CD8-positive, alpha-beta memory T cell (primary cell): ENCODE results near the gene SLC38A7. TPM values are rescaled to one million over a fixed set of nuclear protein-coding genes. Genes with fewer than 3 reads are reported as not detected.

Experiments
- CTCF ChIA-PET: fragments of 350-600 bp; sonication (Branson Sonifier 250); formaldehyde crosslinking; loops from one replicate; lab custom pipeline; 2021; ENCODE audit warnings: antibody characterized with exemption; lab: Charles Lee
- POLR2A ChIA-PET: fragments of 350-600 bp; sonication (Branson Sonifier 250); formaldehyde crosslinking; loops from one replicate; lab custom pipeline; 2021; ENCODE audit warnings: antibody characterized with exemption; lab: Charles Lee
- DNase-seq, 5 donors: peaks; one replicate each; pipeline versions ENCODE4 v3.0.0 to v3.0.0-alpha.2; 2020 to 2022; ENCODE audit warnings: mixed read lengths in 1 of 5
- H3K27ac ChIP-seq: one replicate; pipeline ENCODE4 v1.7.0; 2013; ENCODE audit warnings: low read depth, mild to moderate bottlenecking, low read length, moderate library complexity
- H3K27me3 ChIP-seq: 2 replicates; pipeline ENCODE4 v1.7.0; 2013; ENCODE audit warnings: low read length, mild to moderate bottlenecking; ENCODE audit not compliant: insufficient read depth, poor library complexity, severe bottlenecking
- H3K36me3 ChIP-seq: 2 replicates; pipeline ENCODE4 v1.7.0; 2013; ENCODE audit warnings: mild to moderate bottlenecking, low read length, moderate library complexity; ENCODE audit not compliant: insufficient read depth
- H3K4me1 ChIP-seq: 2 replicates; pipeline ENCODE4 v1.7.0; 2013; ENCODE audit warnings: mild to moderate bottlenecking, low read length, moderate library complexity; ENCODE audit not compliant: insufficient read depth
- H3K4me3 ChIP-seq: 2 replicates; pipeline ENCODE4 v1.7.0; 2013; ENCODE audit warnings: mild to moderate bottlenecking, low read length
- H3K9me3 ChIP-seq: 2 replicates; pipeline ENCODE4 v1.7.0; 2013; ENCODE audit warnings: mild to moderate bottlenecking, low read length
- H3K27ac Mint-ChIP-seq, 8 donors: one replicate each; pipeline ENCODE4 v1.8.0; 2020 to 2021; ENCODE audit warnings: mixed read lengths in 8 of 8, mild to moderate bottlenecking in 6 of 8, inconsistent platforms in 3 of 8, moderate library complexity in 3 of 8
- H3K27me3 Mint-ChIP-seq, 2 donors: one replicate each; pipeline ENCODE4 v1.8.0; 2020 to 2021; ENCODE audit warnings: mixed read lengths in 2 of 2, mild to moderate bottlenecking in 1 of 2, moderate library complexity in 1 of 2
- H3K36me3 Mint-ChIP-seq, 3 donors: one replicate each; pipeline ENCODE4 v1.8.0; 2020 to 2021; ENCODE audit warnings: mixed read lengths in 3 of 3, inconsistent platforms in 1 of 3, mild to moderate bottlenecking in 1 of 3
- H3K4me1 Mint-ChIP-seq, 3 donors: one replicate each; pipeline ENCODE4 v1.8.0; 2020 to 2021; ENCODE audit warnings: mixed read lengths in 3 of 3, inconsistent platforms in 1 of 3, mild to moderate bottlenecking in 1 of 3
- H3K4me3 Mint-ChIP-seq, 7 donors: one replicate each; pipeline ENCODE4 v1.8.0; 2020 to 2021; ENCODE audit warnings: mixed read lengths in 7 of 7, mild to moderate bottlenecking in 6 of 7, moderate library complexity in 4 of 7, inconsistent platforms in 2 of 7
- H3K9me3 Mint-ChIP-seq, 5 donors: one replicate each; pipeline ENCODE4 v1.8.0; 2020 to 2022; ENCODE audit warnings: mixed read lengths in 5 of 5, mild to moderate bottlenecking in 3 of 5, moderate library complexity in 2 of 5, inconsistent platforms in 1 of 5
- polyA plus RNA-seq: library from polyadenylated mRNA; unstranded; fragments of 300-500 nt; fragmentation: Illumina TruSeq; gene quantifications from one replicate; pipeline ENCODE4 v1.2.3, GENCODE V29; 2021
- total RNA-seq, 2 experiments: library from RNA; stranded (reverse); gene quantifications; one replicate each; pipeline ENCODE4 v1.2.3, GENCODE V29; 2021

The SLC38A7 gene
- total and polyA plus RNA-seq, 3 experiments from 2014 or later, result 5.8 to 15.0 (median 13.5) TPM

- no peak for DNase-seq
- no peak overlapping the region for H3K27ac ChIP-seq
- no peaks in the 10 kb centered on the region for H3K9me3 ChIP-seq
- H3K27me3 ChIP-seq, result no peaks in the 10 kb centered on the region
- no peaks in the 10 kb centered on the region for H3K4me1 ChIP-seq
- Mint-ChIP-seq H3K27ac (peak overlapping the region in 1 of 8 donors; percentile 69), H3K27me3 (peaks cover 0 to 3% of the 10 kb centered on the region in 2 donors), H3K9me3 (no peaks in the 10 kb centered on the region), H3K36me3 (no peaks in the 10 kb centered on the region), H3K4me3 (no peak overlapping the region), H3K4me1 (no peaks in the 10 kb centered on the region)
- POLR2A ChIA-PET, result no interaction called here
- H3K4me3 ChIP-seq, result no peak overlapping the region
- CTCF ChIA-PET, result interaction anchor here (0.7 kb wide), 1 partner anchor 28 kb away, joined by 3 read pairs; no protein-coding TSS in a partner anchor
- no peaks in the 10 kb centered on the region for H3K36me3 ChIP-seq
These were observed 31.8 kb downstream of the SLC38A7 start for GRCh38 chr16:58652741-58653140.

- Mint-ChIP-seq H3K36me3 (no peaks in the 10 kb centered on the region), H3K9me3 (no peaks in the 10 kb centered on the region), H3K4me3 (no peak overlapping the region), H3K27me3 (peaks cover 0 to 3% of the 10 kb centered on the region in 2 donors), H3K4me1 (no peaks in the 10 kb centered on the region), H3K27ac (no peak overlapping the region)
- ChIA-PET CTCF (interaction anchor here (1.5 kb wide), 1 partner anchor 9 kb away, joined by 3 read pairs; no protein-coding TSS in a partner anchor), POLR2A (no interaction called here)
- Histone ChIP-seq H3K9me3 (no peaks in the 10 kb centered on the region), H3K27me3 (no peaks in the 10 kb centered on the region), H3K27ac (no peak overlapping the region), H3K4me3 (no peak overlapping the region), H3K4me1 (no peaks in the 10 kb centered on the region), H3K36me3 (no peaks in the 10 kb centered on the region)
- DNase-seq, result no peak
These were observed 32.6 kb downstream of the SLC38A7 start for GRCh38 chr16:58651965-58652348.

- Mint-ChIP-seq H3K27ac (peak overlapping the region in 1 of 8 donors; percentile 47), H3K36me3 (no peaks in the 10 kb centered on the region), H3K27me3 (peaks cover 0 to 3% of the 10 kb centered on the region in 2 donors), H3K4me1 (no peaks in the 10 kb centered on the region), H3K4me3 (no peak overlapping the region), H3K9me3 (no peaks in the 10 kb centered on the region)
- Histone ChIP-seq H3K27me3 (no peaks in the 10 kb centered on the region), H3K36me3 (no peaks in the 10 kb centered on the region), H3K9me3 (no peaks in the 10 kb centered on the region), H3K4me1 (no peaks in the 10 kb centered on the region), H3K4me3 (no peak overlapping the region), H3K27ac (no peak overlapping the region)
- DNase-seq, result no peak
- ChIA-PET POLR2A (no interaction called here), CTCF (no interaction called here)
These were observed 34.9 kb downstream of the SLC38A7 start for GRCh38 chr16:58649707-58650106.

- H3K4me1 Mint-ChIP-seq, result no peaks in the 10 kb centered on the region
- H3K9me3 Mint-ChIP-seq, result no peaks in the 10 kb centered on the region
- no peak for DNase-seq
- ChIA-PET CTCF (no interaction called here), POLR2A (no interaction called here)
- H3K36me3 Mint-ChIP-seq, result no peaks in the 10 kb centered on the region
- no peaks in the 10 kb centered on the region for H3K36me3 ChIP-seq
- peaks cover 0 to 3% of the 10 kb centered on the region in 2 donors for H3K27me3 Mint-ChIP-seq
- H3K27ac Mint-ChIP-seq, result no peak overlapping the region
- no peak overlapping the region for H3K4me3 ChIP-seq
- H3K27me3 ChIP-seq, result no peaks in the 10 kb centered on the region
- no peak overlapping the region for H3K27ac ChIP-seq
- H3K9me3 ChIP-seq, result no peaks in the 10 kb centered on the region
- no peaks in the 10 kb centered on the region for H3K4me1 ChIP-seq
- H3K4me3 Mint-ChIP-seq, result no peak overlapping the region
These were observed 37.5 kb downstream of the SLC38A7 start for GRCh38 chr16:58647107-58647506.

GRCh38 chr16:58644765-58645487, 39.6 kb downstream of the SLC38A7 start:
- CTCF ChIA-PET, result no interaction called here
- H3K4me3 Mint-ChIP-seq, result no peak overlapping the region
- POLR2A ChIA-PET, result no interaction called here
- no peak overlapping the region for H3K27ac ChIP-seq
- no peaks in the 10 kb centered on the region for H3K27me3 Mint-ChIP-seq
- H3K4me3 ChIP-seq, result no peak overlapping the region
- no peaks in the 10 kb centered on the region for H3K9me3 ChIP-seq
- no peak overlapping the region for H3K27ac Mint-ChIP-seq
- no peak for DNase-seq
- no peaks in the 10 kb centered on the region for H3K4me1 Mint-ChIP-seq
- no peaks in the 10 kb centered on the region for H3K36me3 Mint-ChIP-seq
- H3K4me1 ChIP-seq, result no peaks in the 10 kb centered on the region
- H3K9me3 Mint-ChIP-seq, result no peaks in the 10 kb centered on the region
- no peaks in the 10 kb centered on the region for H3K27me3 ChIP-seq
- H3K36me3 ChIP-seq, result no peaks in the 10 kb centered on the region

- CTCF ChIA-PET, result no interaction called here
- Mint-ChIP-seq H3K36me3 (no peaks in the 10 kb centered on the region), H3K4me3 (no peak overlapping the region), H3K27ac (no peak overlapping the region), H3K9me3 (no peaks in the 10 kb centered on the region), H3K27me3 (no peaks in the 10 kb centered on the region), H3K4me1 (no peaks in the 10 kb centered on the region)
- Histone ChIP-seq H3K27ac (no peak overlapping the region), H3K36me3 (no peaks in the 10 kb centered on the region), H3K4me3 (no peak overlapping the region), H3K9me3 (no peaks in the 10 kb centered on the region), H3K4me1 (no peaks in the 10 kb centered on the region), H3K27me3 (no peaks in the 10 kb centered on the region)
- DNase-seq, result no peak
- POLR2A ChIA-PET, result no interaction called here
These were observed 40.5 kb downstream of the SLC38A7 start for GRCh38 chr16:58644108-58644507.

GRCh38 chr16:58640949-58641348, 43.6 kb downstream of the SLC38A7 start:
- Mint-ChIP-seq H3K4me3 (no peak overlapping the region), H3K36me3 (no peaks in the 10 kb centered on the region), H3K27me3 (peaks cover 2 to 6% of the 10 kb centered on the region in 2 donors), H3K4me1 (no peaks in the 10 kb centered on the region), H3K9me3 (no peaks in the 10 kb centered on the region), H3K27ac (no peak overlapping the region)
- Histone ChIP-seq H3K4me1 (no peaks in the 10 kb centered on the region), H3K4me3 (no peak overlapping the region), H3K9me3 (no peaks in the 10 kb centered on the region), H3K27ac (no peak overlapping the region), H3K27me3 (no peaks in the 10 kb centered on the region), H3K36me3 (no peaks in the 10 kb centered on the region)
- DNase-seq, result no peak
- ChIA-PET POLR2A (no interaction called here), CTCF (no interaction called here)

- Histone ChIP-seq H3K36me3 (no peaks in the 10 kb centered on the region), H3K27ac (no peak overlapping the region), H3K27me3 (no peaks in the 10 kb centered on the region), H3K9me3 (no peaks in the 10 kb centered on the region), H3K4me1 (no peaks in the 10 kb centered on the region), H3K4me3 (no peak overlapping the region)
- ChIA-PET CTCF (no interaction called here), POLR2A (no interaction called here)
- no peak for DNase-seq
- Mint-ChIP-seq H3K27me3 (peaks cover 2 to 8% of the 10 kb centered on the region in 2 donors), H3K36me3 (no peaks in the 10 kb centered on the region), H3K4me1 (no peaks in the 10 kb centered on the region), H3K4me3 (no peak overlapping the region), H3K27ac (no peak overlapping the region), H3K9me3 (no peaks in the 10 kb centered on the region)
These were observed 44.7 kb downstream of the SLC38A7 start for GRCh38 chr16:58639836-58640235.
